ENCODE data around the gene C10orf95.

DNA sequence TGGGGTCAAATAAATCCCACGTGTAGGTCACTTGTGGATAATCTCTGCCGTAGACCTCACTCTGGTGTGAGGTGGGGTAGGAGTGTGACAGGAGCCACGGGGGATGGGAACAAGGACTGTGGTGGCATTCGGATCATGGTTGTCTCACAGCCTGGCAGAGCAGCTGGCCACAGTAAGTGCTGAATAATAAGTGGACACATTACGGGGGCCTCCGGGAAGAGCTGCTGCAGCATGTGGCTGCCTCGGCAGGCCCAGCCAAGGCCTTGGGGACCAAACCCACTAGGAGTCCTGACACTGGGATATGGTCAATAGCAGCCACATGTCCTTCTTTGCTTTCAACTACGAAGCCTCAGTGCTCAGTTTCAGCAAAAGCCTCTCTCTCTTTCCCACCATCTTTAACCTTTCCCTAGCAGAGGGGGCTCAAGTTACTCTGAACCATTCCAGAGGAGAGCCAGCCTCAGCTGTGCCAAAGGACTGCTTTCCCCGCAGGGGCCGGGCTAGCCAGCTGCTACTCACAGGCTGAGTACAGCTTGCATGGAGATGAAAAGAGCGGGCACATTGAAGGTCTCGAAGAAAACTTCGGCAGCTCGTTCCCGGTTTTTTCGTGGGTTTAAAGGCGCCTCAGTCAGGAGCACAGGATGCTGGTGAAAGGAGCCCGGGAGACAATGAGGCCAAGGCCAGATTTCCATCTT, 33.9 kb upstream of the C10orf95 start:
- TF ChIP-seq, protein P1, sequence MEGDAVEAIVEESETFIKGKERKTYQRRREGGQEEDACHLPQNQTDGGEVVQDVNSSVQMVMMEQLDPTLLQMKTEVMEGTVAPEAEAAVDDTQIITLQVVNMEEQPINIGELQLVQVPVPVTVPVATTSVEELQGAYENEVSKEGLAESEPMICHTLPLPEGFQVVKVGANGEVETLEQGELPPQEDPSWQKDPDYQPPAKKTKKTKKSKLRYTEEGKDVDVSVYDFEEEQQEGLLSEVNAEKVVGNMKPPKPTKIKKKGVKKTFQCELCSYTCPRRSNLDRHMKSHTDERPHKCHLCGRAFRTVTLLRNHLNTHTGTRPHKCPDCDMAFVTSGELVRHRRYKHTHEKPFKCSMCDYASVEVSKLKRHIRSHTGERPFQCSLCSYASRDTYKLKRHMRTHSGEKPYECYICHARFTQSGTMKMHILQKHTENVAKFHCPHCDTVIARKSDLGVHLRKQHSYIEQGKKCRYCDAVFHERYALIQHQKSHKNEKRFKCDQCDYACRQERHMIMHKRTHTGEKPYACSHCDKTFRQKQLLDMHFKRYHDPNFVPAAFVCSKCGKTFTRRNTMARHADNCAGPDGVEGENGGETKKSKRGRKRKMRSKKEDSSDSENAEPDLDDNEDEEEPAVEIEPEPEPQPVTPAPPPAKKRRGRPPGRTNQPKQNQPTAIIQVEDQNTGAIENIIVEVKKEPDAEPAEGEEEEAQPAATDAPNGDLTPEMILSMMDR (conservative IDR thresholded peaks at IDR 0.05; ENCODE audit: low read depth in 2 of 2), result no peak
- no peak for TF ChIP-seq CREB1 (CRISPR knock-in tag; IDR thresholded peaks at IDR 0.05; ENCODE audit: low read depth)
- no peak for TF ChIP-seq EZH2phosphoT487 (IDR thresholded peaks at IDR 0.05; ENCODE audit: unreplicated experiment)
- no peak for TF ChIP-seq JUNB (IDR thresholded peaks at IDR 0.05; ENCODE audit: unreplicated experiment)
- no peak for TF ChIP-seq POLR2AphosphoS5 (IDR thresholded peaks at IDR 0.05; ENCODE audit: low read depth)
- no peak for TF ChIP-seq EZH2 (IDR thresholded peaks at IDR 0.05; ENCODE audit: low read depth, unreplicated experiment)
- TF ChIP-seq NANOG (IDR thresholded peaks at IDR 0.05; ENCODE audit: borderline replicate concordance), result no peak
- TF ChIP-seq ZNF462 (CRISPR knock-in tag; IDR thresholded peaks at IDR 0.05), result no peak
- TF ChIP-seq REST (IDR thresholded peaks at IDR 0.05; ENCODE audit: unreplicated experiment), result no peak
- no peak for TF ChIP-seq STAT1 (IDR thresholded peaks at IDR 0.05; ENCODE audit: unreplicated experiment)
- no peak for TF ChIP-seq ZNF331 (CRISPR knock-in tag; IDR thresholded peaks at IDR 0.05; ENCODE audit: low read depth)
